Forelimb muscle (tissue), 1 donor: ENCODE results near the gene HNRNPL. TPM values are rescaled to one million over a fixed set of nuclear protein-coding genes. Genes with fewer than 3 reads are reported as not detected.
"Not testable (repeated sequence)": the region's sequence is repeated elsewhere in the genome, so short reads cannot be mapped to it uniquely, and the experiment has no call there.

Experiments
- DNase-seq: peaks from one replicate; pipeline ENCODE4 v3.0.0-alpha.2; 2013; ENCODE audit warnings: low read depth
- polyA plus RNA-seq: library from polyadenylated mRNA; unstranded; fragments of 120-200 nt; gene quantifications from one replicate; pipeline ENCODE4 v1.2.1, GENCODE V29; 2013; ENCODE audit not compliant: insufficient read length

Gene HNRNPL
- polyA plus RNA-seq, 1 donor = 226 TPM

GRCh38 chr19:38869836-38870607 lies 20.2 kb upstream of the HNRNPL start:
- DNase-seq = no peak

- no peak for DNase-seq
Observed at GRCh38 chr19:38869160-38869835, 19.5 kb upstream of the HNRNPL start.

GRCh38 chr19:38868551-38868950 lies 18.8 kb upstream of the HNRNPL start:
- DNase-seq = no peak

GRCh38 chr19:38867171-38867780 lies 17.5 kb upstream of the HNRNPL start:
- no peak for DNase-seq

- peak; percentile 69 for DNase-seq
Observed at GRCh38 chr19:38862321-38863059, 12.7 kb upstream of the HNRNPL start.

- DNase-seq = no peak
Observed at GRCh38 chr19:38861368-38861767, 11.6 kb upstream of the HNRNPL start.

GRCh38 chr19:38859631-38860204 lies 9.9 kb upstream of the HNRNPL start:
- not testable (repeated sequence) for DNase-seq

GRCh38 chr19:38856813-38857212 lies 7.0 kb upstream of the HNRNPL start:
- DNase-seq = no peak

- not testable (repeated sequence) for DNase-seq
Observed at GRCh38 chr19:38855751-38856150, 6.0 kb upstream of the HNRNPL start.

GRCh38 chr19:38854961-38855360 lies 5.2 kb upstream of the HNRNPL start:
- not testable (repeated sequence) for DNase-seq

- DNase-seq = no peak
Observed at GRCh38 chr19:38853214-38853613, 3.4 kb upstream of the HNRNPL start.

GRCh38 chr19:38852231-38853044 lies 2.7 kb upstream of the HNRNPL start:
- DNase-seq = no peak

- peak; percentile 76 for DNase-seq
Observed at GRCh38 chr19:38851622-38852230, 1.9 kb upstream of the HNRNPL start.

- no peak for DNase-seq
Observed at GRCh38 chr19:38850976-38851621, 1.3 kb upstream of the HNRNPL start.

GRCh38 chr19:38850436-38850975 lies 720 bp upstream of the HNRNPL start:
- peak; percentile 100 for DNase-seq

- DNase-seq = peak; percentile 87
Observed at GRCh38 chr19:38849147-38849859, 483 bp downstream of the HNRNPL start.

GRCh38 chr19:38848299-38849146 lies 1.3 kb downstream of the HNRNPL start:
- no peak for DNase-seq

- DNase-seq = no peak
Observed at GRCh38 chr19:38846097-38846496, 3.7 kb downstream of the HNRNPL start.
